ENCODE data around the gene ISCA2.

The ISCA2 gene

GRCh38 chr14:74527736-74528280 is 34.2 kb downstream of the ISCA2 start (continued):
- TF ChIP-seq AEBP2 (tag by site-specific recombination; IDR thresholded peaks at IDR 0.05; ENCODE audit: borderline replicate concordance): no peak
- TF ChIP-seq OVOL3 (tag by site-specific recombination; IDR thresholded peaks at IDR 0.05): no peak
- no peak for TF ChIP-seq YY2 (tag by site-specific recombination; IDR thresholded peaks at IDR 0.05)
- TF ChIP-seq ZNF488 (tag by site-specific recombination; IDR thresholded peaks at IDR 0.05): no peak
- no peak for TF ChIP-seq ZNF214 (tag by site-specific recombination; IDR thresholded peaks at IDR 0.05; ENCODE audit: borderline replicate concordance)
- no peak for TF ChIP-seq ZNF776 (tag by site-specific recombination; IDR thresholded peaks at IDR 0.05; ENCODE audit: borderline replicate concordance)
- TF ChIP-seq ZNF169 (tag by site-specific recombination; IDR thresholded peaks at IDR 0.05): no peak
- TF ChIP-seq ZFP69B (tag by site-specific recombination; IDR thresholded peaks at IDR 0.05): no peak
- TF ChIP-seq IKZF3 (tag by site-specific recombination; IDR thresholded peaks at IDR 0.05): no peak
- TF ChIP-seq EGR2 (tag by site-specific recombination; IDR thresholded peaks at IDR 0.05; ENCODE audit: low read depth): no peak

- CTCF ChIA-PET: interaction anchor here (1.0 to 1.5 kb wide), 2 partner anchors 26 to 90 kb away, joined by 3 to 5 read pairs; no protein-coding TSS in a partner anchor
- POLR2A ChIA-PET: no interaction called here
- no peak overlapping the region for H3K27ac ChIP-seq (ENCODE audit: extremely low read depth, low read depth, low read length)
- TF ChIP-seq ZFP3 (tag by site-specific recombination; IDR thresholded peaks at IDR 0.05; ENCODE audit: low read depth) (no peak), ZNF639 (tag by site-specific recombination; IDR thresholded peaks at IDR 0.05) (no peak), ZNF146 (tag by site-specific recombination; IDR thresholded peaks at IDR 0.05) (no peak), ZNF148 (tag by site-specific recombination; IDR thresholded peaks at IDR 0.05; ENCODE audit: borderline replicate concordance) (no peak), BCL6B (tag by site-specific recombination; IDR thresholded peaks at IDR 0.05) (no peak), ZBTB8A (tag by site-specific recombination; IDR thresholded peaks at IDR 0.05) (no peak), ZNF488 (tag by site-specific recombination; IDR thresholded peaks at IDR 0.05) (no peak), ZNF558 (tag by site-specific recombination; IDR thresholded peaks at IDR 0.05) (no peak), RBAK (tag by site-specific recombination; IDR thresholded peaks at IDR 0.05) (no peak), ZNF707 (tag by site-specific recombination; IDR thresholded peaks at IDR 0.05) (no peak), FEZF1 (tag by site-specific recombination; IDR thresholded peaks at IDR 0.05) (no peak), ZNF776 (tag by site-specific recombination; IDR thresholded peaks at IDR 0.05; ENCODE audit: borderline replicate concordance) (no peak), KLF1 (tag by site-specific recombination; IDR thresholded peaks at IDR 0.05) (no peak), OSR2 (tag by site-specific recombination; IDR thresholded peaks at IDR 0.05) (no peak), ZIC2 (tag by site-specific recombination; IDR thresholded peaks at IDR 0.05) (no peak), ZNF513 (tag by site-specific recombination; IDR thresholded peaks at IDR 0.05) (no peak), PATZ1 (tag by site-specific recombination; IDR thresholded peaks at IDR 0.05) (no peak)
Measured at GRCh38 chr14:74528406-74528805, 34.8 kb downstream of the ISCA2 start.

More at GRCh38 chr14:74528406-74528805, 34.8 kb downstream of the ISCA2 start:
- Histone ChIP-seq H3K36me3 (ENCODE audit: control insufficient read depth in 2 of 2, insufficient read depth in 1 of 2, low read length in 2 of 2) (no peaks in the 10 kb centered on the region), H3K9me3 (ENCODE audit: control insufficient read depth, insufficient read depth, low read depth, low read length) (no peaks in the 10 kb centered on the region), H3K4me1 (ENCODE audit: control insufficient read depth, insufficient read depth, low read length) (no peaks in the 10 kb centered on the region), H3K4me3 (ENCODE audit: low read depth, low read length) (no peak overlapping the region)
